Breast epithelium (tissue), 3 donors: ENCODE data around the gene SMARCC2. TPM values are rescaled to one million over a fixed set of nuclear protein-coding genes. Genes with fewer than 3 reads are reported as not detected.

Experiments
- total RNA-seq, 3 donors: library from RNA; depleted of rRNA; stranded (reverse); fragments of >200 nt; gene quantifications; one replicate each; pipeline ENCODE4 v1.1.0, GENCODE V29; 2016

Gene SMARCC2
- total RNA-seq, 3 donors from 2014 or later, result 105 to 114 (median 106) TPM

Other genes with a start within 250 kb of the SMARCC2 start
- gene PMEL, start 223.4 kb downstream of the SMARCC2 start, total RNA-seq, result 10 to 100 TPM in 1 of 3 donors, 1 to 10 TPM in 2; 4.7 to 18.7 (median 7.4) TPM
- 10 to 100 TPM in 2 of 3 donors, 1 to 10 TPM in 1; 8.2 to 27.2 (median 27.1) TPM for gene CDK2, start 222.7 kb downstream of the SMARCC2 start, total RNA-seq
- gene RAB5B, start 215.4 kb downstream of the SMARCC2 start, total RNA-seq, result 10 to 100 TPM; 74.9 to 98.8 (median 75.7) TPM
- 10 to 100 TPM; 24.6 to 30.2 (median 29.9) TPM for gene SUOX, start 192.2 kb downstream of the SMARCC2 start, total RNA-seq
- gene IKZF4, start 168.4 kb downstream of the SMARCC2 start, total RNA-seq, result 1 to 10 TPM; 2.9 to 4.6 (median 4.2) TPM
- gene RPS26, start 147.6 kb downstream of the SMARCC2 start, total RNA-seq, result 1,000 to 10,000 TPM in 1 of 3 donors, 100 to 1,000 TPM in 2; 557 to 1,840 (median 572) TPM
- 100 to 1,000 TPM in 2 of 3 donors, under 1 TPM in 1; 0.48 to 187 (median 119) TPM for gene ERBB3, start 109.3 kb downstream of the SMARCC2 start, total RNA-seq
- gene PA2G4, start 84.9 kb downstream of the SMARCC2 start, total RNA-seq, result 100 to 1,000 TPM in 2 of 3 donors, 10 to 100 TPM in 1; 94.4 to 134 (median 116) TPM
- gene RPL41, start 72.8 kb downstream of the SMARCC2 start, total RNA-seq, result 1,000 to 10,000 TPM; 3,675 to 5,580 (median 4,429) TPM
- gene ZC3H10, start 71.2 kb downstream of the SMARCC2 start, total RNA-seq, result 1 to 10 TPM; 3.6 to 4.8 (median 4.7) TPM
- 100 to 1,000 TPM; 132 to 243 (median 146) TPM for gene ESYT1, start 61.2 kb downstream of the SMARCC2 start, total RNA-seq
- 10 to 100 TPM; 29.6 to 52.8 (median 43.2) TPM for gene MYL6B, start 36.9 kb downstream of the SMARCC2 start, total RNA-seq
- gene MYL6, start 31.1 kb downstream of the SMARCC2 start, total RNA-seq, result 1,000 to 10,000 TPM; 1,725 to 2,481 (median 1,981) TPM
- gene RNF41, start 32.4 kb upstream of the SMARCC2 start, total RNA-seq, result 10 to 100 TPM; 64.4 to 86.6 (median 81.3) TPM
- gene NABP2, start 34.9 kb upstream of the SMARCC2 start, total RNA-seq, result 10 to 100 TPM; 24.7 to 31.2 (median 27.5) TPM
- gene SLC39A5, start 40.6 kb upstream of the SMARCC2 start, total RNA-seq, result under 1 TPM in 1 of 3 donors, not detected in 2; 0.98 TPM
- 10 to 100 TPM; 12.8 to 18.4 (median 14.9) TPM for gene ANKRD52, start 68.9 kb upstream of the SMARCC2 start, total RNA-seq
- 10 to 100 TPM; 18.7 to 23.7 (median 18.7) TPM for gene COQ10A, start 77.5 kb upstream of the SMARCC2 start, total RNA-seq
- gene CS, start 110.8 kb upstream of the SMARCC2 start, total RNA-seq, result 100 to 1,000 TPM in 2 of 3 donors, 10 to 100 TPM in 1; 79.2 to 132 (median 103) TPM
- 10 to 100 TPM; 69.9 to 86.1 (median 85.9) TPM for gene CNPY2, start 126.5 kb upstream of the SMARCC2 start, total RNA-seq
- 10 to 100 TPM; 44.3 to 84.4 (median 54.1) TPM for gene PAN2, start 144.5 kb upstream of the SMARCC2 start, total RNA-seq
- gene IL23A, start 149.4 kb upstream of the SMARCC2 start, total RNA-seq, result under 1 TPM in 1 of 3 donors, not detected in 2; 0.88 TPM
- 100 to 1,000 TPM; 198 to 207 (median 198) TPM for gene STAT2, start 170.6 kb upstream of the SMARCC2 start, total RNA-seq
- gene APOF, start 173.4 kb upstream of the SMARCC2 start, total RNA-seq, result not detected